ENCODE data around the gene HS1BP3.

Gene HS1BP3, protein sequence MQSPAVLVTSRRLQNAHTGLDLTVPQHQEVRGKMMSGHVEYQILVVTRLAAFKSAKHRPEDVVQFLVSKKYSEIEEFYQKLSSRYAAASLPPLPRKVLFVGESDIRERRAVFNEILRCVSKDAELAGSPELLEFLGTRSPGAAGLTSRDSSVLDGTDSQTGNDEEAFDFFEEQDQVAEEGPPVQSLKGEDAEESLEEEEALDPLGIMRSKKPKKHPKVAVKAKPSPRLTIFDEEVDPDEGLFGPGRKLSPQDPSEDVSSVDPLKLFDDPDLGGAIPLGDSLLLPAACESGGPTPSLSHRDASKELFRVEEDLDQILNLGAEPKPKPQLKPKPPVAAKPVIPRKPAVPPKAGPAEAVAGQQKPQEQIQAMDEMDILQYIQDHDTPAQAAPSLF

DNA sequence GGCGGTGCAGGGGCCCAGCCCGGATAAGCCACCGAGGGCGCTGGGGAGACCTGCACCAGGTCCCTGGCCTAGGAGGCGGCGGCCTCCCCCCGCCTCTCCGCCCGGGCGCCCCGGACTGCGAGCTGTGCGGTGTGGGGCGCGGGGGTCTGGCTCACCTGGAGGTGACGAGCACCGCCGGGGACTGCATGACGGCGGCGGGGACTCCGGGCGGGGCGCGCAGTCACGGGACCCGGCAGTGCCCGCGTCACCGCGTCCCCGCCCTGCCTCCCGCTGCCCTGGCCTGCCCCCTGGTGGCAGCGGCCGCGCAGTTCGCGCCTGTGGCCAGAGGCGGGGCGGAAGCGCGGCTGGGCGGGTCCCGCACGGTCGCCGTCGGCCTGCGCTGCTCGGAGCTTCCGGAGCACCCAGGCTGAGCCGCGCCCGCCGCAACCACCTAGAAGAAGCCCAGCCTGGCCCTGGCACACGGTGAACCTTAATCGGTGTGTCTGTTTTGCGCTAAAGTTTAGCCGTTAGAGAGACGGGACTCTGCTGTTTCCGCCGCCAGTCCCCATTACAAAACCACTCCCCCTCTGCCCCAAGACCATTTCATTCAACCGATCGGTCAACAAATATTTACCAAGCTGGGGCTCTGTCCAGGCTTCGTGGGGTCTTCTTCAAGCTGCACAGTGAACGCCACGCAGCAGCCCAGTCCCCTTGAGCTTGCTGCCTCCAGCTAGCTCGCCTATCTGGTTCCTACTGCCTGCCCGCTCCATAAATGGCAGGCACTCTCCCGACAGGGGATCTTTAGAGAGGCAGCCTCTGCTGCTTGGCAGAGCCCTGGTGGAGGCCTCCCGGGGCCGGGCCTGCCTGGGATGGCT is at the start of gene HS1BP3:
Gene HS1BP3 (minus strand): TSS at position 222 of the 854 bp plus-strand sequence. CDS start 35 bp downstream, at position 187.
- peak; percentile 79 for DNase-seq

DNA sequence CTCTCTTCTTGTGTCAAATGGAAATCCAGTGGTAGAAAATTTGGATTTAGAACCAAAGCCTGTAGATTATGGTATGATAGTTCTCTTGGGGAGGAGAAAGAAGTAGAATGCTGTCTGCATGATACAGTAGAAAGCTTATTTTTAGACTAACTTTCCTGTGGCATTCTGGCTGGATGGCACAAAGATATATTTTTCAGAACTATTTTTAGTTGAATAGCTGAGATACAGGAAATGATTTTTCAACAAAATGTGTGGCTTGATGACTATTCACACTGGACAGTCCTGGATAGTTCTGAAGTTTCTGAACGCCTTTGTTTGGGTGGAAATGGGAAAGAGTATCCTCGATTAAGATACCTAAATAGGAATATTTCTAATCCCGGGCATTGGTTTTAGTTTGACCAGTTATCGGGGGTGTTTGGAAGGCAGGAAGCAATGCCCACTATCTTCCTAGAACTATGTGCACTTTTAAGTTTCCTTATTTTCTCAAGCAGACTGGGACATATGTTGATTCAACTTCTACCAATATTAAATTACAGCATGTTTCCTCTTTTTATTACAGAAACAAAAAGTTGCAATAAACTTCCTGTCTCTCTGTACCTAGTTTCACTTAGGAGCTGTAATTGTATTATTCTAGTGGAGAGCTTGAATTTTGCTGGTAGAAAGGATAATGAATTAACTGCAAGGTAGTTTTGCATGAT is 48.2 kb upstream of the HS1BP3 start:
- DNase-seq = no peak

DNA sequence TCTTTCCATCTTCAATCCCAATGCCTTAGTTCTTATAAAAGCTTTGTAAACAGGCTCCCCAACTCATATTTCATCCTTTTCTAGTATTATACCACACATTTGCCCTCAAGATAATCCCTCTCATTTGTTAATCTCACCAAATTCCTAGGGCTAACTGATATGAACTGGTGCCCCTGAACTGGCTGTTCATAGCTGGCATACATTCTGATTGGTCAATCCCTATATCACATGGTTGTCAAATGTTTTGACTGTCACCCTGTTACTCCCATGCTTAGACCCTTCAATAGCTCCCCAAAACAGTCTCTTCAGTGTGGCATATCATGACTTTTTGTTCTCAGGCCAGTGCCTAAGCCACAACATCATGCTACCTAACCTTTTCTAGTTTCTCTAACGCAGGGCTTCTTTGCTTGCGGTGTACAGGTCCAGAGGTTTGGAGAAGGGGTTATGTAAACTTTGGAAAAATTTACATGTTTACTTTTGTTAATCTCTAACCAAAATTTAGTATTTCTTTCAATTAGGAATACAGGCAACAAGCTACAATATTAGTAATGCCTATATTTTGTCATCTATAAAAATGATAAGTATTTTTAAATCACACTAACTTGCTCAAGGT is 46.5 kb upstream of the HS1BP3 start:
- no peak for DNase-seq

DNA sequence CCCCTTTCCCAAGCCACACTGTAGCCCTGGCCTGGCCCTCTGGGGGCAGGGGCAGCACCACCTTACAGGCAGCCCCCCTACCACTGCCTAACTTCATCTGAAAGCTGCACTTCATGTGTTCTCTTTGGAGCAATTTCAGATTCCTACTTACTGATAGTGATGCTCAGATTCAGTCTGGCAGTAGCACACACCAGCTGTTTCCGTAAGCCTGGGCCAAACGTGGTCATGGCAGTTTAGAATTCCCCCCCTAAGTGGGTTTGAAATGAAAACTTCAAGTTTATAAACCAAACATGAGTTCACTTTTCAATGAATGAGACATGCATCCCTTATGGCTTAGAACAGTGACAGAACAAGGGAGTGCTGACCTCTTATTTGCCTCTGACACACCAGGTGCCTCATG is 45.5 kb upstream of the HS1BP3 start:
- DNase-seq = no peak

DNA sequence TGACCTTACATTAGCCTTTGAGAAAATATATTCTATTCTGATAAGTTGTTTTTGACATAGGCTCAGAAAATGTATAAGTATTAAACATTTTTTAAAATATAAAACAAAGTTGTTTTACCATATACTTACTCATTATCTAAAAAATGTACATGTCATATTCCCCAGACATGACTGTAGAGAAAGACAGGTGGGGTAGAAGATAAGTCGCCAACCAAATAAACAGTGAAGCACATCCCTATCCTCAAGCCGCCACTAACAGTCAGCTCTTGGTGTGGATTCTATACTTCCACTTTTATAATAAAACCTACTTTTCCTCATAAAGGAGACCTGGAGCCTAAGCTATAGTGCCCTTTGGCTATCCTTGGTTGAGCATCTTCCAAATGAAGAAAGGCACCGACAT is 42.4 kb upstream of the HS1BP3 start:
- DNase-seq = no peak

DNA sequence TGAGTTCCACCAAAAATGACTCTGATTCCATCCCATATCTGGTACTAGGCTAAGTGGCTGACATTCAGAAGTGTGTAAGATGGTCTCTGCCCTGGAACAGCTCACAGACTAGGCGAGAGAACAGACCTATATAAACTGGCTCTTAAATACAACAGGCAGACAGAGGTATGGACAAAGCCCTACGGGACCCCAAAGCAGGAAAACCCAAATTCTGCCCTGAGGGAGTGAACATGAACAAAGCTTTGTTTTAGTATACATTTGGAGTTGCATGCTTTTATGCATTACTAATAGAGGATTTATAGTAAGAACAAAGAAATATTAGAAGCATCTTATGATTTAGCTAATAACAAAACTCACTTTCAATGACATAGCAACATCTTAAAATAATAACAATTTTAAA is 41.2 kb upstream of the HS1BP3 start:
- no peak for DNase-seq

DNA sequence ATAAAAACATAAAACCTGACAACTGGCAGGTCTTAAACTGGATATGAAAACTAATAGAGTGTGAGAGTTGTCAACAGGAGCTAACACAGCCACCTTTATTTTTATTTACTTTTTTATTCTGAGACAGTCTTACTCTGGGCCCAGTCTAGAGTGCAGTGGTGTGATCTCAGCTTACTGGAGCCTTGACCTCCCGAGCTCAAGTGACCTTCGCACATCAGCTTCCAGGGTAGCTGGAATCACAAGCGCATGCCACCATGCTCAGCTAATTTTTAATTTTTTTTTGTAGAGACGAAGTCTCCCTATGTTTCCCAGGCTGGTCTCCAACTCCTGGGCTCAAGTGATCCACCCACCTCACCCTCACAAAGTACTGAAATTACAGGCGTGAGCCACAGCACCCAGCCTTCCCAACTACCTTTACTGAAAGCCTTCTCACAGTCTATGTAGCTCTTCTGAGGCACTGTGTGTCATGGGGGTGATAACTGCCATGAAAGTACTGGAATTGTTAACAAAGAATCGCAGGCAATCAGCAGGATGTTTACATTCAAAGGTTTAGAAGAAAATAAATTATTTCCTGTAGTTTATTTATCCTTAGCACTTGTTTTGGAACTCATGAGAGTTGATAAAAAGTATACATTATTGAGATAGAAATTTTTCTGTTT is 40.3 kb upstream of the HS1BP3 start:
- DNase-seq = no peak

DNA sequence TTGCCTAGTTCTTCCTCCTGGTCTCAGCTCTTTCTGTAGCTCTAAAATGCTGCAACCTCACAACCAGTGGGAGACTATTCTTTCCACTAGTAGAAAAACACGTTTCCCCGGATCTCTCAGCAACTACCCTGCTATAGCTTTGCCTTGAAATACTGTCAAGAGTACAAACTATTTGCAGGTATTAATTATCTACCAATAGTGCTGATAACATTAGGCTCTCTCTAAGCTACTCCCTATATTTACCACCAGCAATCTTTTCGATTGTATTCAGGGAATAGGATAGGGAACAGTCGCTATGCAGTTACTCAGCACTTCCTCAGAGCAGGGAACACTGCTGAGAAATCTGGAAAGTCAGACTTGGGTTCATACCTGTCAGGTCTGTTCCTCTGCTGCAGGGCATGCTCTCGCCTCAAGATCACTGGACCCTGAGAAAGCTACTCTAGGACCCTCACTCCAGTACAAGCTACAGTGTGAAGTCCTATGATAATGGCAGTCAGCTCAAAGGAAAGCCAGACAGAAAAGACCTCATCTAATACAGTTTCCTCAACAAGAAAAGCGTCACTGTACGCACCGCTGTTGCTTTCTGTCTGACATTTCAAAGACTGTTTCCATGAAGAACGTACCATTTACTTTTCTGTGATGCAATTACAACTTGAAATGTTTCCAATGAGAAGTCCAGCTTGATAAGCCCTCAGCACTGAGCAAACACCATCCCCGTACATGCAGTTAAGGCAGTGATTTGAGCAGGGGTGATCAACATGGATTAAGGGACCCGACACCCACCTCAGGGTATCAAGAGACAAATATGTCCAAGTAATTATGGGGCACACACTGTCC is 38.7 kb upstream of the HS1BP3 start:
- no peak for DNase-seq

DNA sequence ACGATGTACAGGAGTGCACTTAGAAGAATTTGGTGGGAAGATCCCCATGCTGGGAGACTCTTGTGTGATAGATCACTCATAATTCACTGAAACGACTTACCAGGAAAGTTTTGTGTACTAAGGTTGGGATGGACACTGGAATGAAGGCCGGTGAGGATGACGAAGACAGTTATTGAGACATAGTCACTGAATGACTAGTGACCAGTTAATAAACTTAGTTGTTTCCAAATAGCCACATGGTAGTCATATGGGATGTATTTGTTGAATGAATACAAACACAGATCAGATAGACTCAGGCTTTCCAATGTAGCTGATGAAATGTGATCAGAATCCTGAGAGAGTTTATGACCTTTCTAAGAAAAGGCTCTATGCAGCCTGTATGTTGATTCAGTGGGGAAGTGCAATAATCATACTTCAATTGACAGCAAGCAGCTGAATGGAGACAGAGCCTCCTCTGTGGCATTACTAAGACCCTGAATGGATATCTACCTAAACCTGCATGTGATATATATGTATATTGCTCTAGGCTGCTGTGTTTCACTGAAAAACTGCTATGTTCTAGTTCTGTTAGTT is 36.4 kb upstream of the HS1BP3 start:
- DNase-seq = no peak

DNA sequence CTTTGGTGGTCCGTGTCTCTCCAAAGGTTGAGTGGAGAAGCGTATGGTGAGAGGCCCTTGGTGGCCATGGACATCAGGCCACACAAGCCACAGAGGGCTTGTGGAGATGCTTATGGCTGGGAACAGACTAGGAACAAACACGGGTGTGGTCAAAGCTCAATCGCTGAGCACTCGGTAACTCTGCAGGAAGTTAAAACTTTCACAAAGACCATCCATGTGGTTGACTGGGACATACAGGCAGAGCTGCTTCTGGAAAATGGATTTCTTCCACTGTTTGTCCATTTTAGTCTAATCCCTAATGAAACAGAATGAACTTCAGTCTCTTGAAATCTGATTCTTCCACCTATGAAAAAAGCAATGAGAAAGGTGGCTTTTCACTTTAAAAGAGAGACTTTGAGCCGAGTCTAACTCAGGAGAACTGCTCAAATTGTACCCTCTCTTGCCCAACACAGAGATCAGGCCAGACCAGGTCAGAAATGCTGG is 33.7 kb upstream of the HS1BP3 start:
- no peak for DNase-seq

DNA sequence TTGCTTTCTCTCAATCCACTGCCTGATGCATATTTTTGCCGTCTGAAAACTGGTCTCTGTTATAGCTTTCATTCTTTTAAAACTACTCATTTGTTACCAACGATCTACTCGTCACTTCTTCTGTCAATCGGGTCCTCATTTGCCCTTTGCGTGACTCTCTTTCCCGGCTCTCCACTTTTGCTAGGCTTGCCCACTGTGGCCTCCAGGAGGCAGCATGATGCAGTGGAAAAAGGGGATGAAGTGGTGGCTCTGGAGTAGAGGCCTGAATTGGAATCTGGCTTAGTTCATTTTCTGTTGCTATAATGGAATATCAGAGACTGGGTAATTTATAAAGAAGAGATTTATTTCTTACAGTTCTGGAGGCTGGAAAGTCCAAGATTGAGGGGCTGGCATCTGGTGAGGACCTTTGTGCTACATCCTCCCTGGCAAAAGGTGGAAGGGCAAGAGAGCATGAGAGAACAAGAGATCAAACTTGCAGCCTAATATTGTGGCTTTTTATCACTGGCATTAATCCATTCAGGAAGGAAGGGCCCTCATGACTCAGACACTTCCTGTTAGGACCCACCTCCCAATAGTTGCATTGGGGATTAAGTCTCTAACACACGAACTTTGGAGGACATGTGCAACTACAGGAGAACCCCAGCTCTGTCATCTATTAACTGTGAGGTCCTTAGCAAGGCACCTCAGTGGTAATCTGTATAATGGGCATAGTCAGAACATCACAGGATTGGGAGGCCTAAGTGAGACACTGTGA is 31.4 kb upstream of the HS1BP3 start:
- DNase-seq = no peak

DNA sequence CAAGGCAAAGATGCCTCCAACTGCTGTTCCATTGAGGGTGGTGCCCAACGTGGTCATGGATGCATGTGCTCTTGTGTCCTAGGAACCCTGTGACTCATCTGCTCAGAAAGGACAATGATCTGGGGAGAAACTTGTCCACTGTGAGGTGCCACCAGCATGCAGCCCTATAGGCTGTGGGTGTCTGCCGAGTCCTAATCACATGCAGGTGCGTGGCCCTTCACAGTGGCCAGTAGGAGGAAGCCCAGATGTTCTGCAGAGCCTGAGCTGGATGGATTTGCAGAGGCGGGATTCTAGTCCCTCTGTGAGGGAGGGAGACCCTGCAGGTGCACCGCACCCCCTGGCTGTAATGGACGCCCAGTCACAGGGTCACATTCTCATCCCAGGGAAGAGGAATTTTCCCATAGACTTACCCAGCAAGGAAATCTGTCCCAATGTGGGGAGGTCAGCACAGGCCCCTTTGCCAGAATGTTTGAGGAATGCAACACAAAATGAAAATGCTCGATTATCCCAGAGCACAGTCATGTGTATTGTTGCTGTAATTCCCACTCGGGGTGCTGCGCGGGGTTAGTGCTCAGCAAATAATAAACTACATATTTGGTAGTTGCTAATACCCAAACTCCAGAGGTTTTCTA is 30.0 kb upstream of the HS1BP3 start:
- no peak for DNase-seq

DNA sequence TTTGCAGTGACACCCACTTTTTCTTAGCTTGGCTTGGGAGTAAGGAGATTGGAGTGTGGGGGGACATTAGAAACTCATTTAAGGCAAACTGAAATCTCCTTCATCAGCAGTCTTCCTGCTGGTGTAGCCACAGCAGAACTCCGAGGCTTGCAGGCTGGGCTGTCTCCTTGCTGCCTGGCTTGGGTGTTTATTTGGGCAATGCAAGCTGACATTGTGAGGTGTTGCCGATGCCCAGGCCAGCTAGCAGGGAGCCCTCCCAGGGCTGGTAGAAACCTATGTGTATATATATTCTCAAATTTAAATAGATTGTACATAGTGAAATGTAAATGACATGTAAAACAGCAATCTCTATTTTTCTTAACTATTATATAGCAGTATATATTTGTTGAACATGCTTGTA is 27.9 kb upstream of the HS1BP3 start:
- no peak for DNase-seq

DNA sequence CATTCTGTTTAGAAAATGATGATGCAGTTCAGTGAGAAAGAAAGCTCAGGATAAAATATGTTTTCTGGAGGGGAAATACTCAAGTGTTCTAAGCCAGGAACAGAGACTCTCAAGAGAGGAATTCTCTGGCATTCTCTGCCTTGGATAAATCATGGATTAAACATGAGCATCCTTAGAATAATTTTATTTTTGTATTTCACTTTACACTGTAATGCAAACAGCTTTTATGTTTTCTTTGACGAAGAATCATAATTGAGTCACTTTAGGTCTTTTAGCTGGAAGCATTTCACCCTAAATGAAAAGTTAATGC is 27.1 kb upstream of the HS1BP3 start:
- no peak for DNase-seq

DNA sequence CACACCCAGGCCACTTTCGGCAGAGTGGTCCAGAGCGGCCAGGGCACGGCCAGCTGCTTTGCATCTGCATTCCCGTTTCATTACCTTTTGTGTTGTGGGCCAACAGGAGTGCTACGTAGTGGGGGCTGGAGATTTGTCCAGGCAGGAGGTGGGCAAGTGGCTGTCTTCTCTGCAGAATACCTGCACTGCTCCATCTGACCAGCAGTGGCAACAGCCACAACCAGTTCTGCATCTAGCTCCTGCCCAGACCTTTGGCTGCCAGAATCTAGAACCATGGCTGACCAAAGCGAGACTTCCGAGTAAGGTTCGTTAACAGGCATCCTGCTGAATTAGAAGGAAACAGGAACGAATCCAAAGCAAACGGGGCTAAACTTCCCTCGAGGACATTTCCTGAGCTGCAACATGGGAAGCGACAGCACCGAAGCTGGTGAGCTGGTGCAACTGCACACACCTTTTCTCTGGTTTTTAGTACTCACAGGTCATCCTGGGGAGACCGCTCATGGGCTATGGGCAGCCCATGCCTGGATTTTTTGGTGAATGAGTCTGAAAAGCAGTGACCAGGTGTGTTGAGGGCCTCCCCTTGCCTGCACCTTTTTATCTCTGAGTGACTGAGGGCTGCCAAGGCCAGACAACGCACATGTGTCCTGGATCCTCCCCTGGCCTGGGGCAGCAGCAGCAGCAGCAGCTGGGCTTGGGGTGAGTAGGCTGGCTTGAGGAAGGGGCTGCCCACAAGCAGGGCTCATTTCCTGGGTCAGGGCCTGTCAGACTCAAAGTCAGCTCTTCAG is 26.6 kb upstream of the HS1BP3 start:
- no peak for DNase-seq

DNA sequence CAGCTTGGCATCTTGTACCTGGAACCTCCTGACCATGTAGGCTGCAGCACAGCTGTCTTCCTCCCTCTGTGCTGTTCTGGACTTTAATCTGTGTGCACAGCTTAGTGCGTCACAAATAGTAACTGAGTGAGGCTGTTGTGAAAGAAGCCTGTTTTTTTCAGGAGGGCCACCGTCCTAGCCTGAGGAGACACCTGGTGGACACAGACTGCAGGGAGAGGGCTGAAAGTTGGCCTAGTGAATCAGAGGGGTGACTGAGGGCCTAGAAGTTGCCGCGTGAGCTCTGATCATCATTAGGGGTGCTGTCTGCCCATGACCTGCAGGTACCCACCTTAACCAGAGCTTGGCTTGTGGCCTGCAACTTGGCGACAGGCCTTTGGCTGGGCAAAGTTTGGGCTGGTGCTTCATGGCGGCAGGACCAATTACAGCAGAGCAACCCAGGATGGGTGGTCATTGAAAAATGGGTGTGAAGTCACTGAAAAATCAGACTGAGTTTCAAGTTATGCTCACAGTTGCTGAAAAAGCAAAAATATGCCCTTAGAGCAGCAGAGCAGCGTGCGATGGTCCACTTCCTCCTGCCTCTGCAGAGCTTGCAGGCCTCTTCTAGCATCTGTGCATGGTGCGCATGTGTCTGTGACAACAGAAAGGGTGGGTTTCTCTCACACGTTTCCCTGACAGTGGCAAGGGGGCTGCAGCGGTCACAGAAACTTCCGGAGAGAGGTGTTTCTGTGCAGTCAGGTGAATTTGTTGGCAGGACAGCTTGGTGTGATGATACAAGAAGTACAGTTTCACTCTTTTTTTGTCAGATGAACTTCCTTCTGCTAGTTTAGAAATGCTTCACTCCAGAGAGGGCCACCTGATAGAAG is 25.7 kb upstream of the HS1BP3 start:
- no peak for DNase-seq

DNA sequence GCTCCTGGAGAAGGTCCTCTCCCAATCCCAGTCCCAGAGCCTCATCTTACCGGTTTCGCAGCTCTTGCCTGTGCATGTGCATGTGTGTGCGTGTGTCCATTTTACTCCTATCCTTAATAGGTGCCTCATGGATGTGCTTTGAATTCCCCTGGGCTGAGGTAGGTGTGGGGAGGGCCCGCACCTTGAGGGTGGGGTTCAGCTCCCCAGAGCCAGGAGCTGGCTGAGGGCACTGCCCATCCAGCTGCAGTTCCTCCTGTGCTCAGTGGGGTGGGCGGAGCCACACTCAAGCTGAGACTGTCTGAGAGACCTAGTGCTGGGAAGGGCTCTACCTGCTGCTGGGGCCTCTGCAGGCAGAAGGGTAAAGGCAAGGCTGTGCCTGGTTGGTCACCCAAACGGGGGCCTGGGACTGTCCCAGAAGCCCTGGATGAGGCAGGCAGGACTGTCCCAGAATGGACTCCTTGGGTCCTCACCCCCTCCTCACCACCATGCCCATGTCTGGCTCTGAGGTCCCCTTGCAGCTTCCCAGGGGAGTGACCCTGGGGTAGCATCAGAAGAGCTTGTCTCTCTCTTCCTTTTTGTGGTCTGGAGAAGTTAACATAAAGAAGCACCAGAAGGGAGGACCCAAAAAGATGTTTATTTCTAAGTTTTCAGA is 24.9 kb upstream of the HS1BP3 start:
- no peak for DNase-seq

Data from NCI-H2227 treated with DMSO at 0.1 percent for 48 hours (cell line).